ENCODE data around the gene VWA5A.

GRCh38 chr11:124078591-124078990 is 36.7 kb upstream of the VWA5A start:
- TF ChIP-seq CTCF (IDR thresholded peaks at IDR 0.05) (no peak), POLR2A (IDR thresholded peaks at IDR 0.05) (no peak)
